Mesenchymal stem cell (in vitro differentiated cells and primary cell): ENCODE measurements around the gene EXOC4.

ENCODE experiments used
- DNase-seq: peaks from one replicate; pipeline ENCODE4 v3.0.0-alpha.2; 2013
- H2AFZ ChIP-seq: one replicate; pipeline ENCODE4 v1.6.1; 2013; ENCODE audit warnings: low read depth, mild to moderate bottlenecking, control low read depth, inconsistent platforms, low read length, moderate library complexity
- H2AK5ac ChIP-seq: 2 replicates; pipeline ENCODE4 v1.6.1; 2013; ENCODE audit warnings: low read length, moderate library complexity, mild to moderate bottlenecking, inconsistent platforms; ENCODE audit not compliant: severe bottlenecking
- H2BK120ac ChIP-seq: one replicate; pipeline ENCODE4 v1.6.1; 2013; ENCODE audit warnings: low read depth, mild to moderate bottlenecking, inconsistent platforms, low read length, moderate library complexity
- H2BK12ac ChIP-seq, 2 experiments: one replicate each; pipeline ENCODE4 v1.6.1; 2013; ENCODE audit warnings: inconsistent platforms in 2 of 2, low read length in 2 of 2, mild to moderate bottlenecking in 2 of 2, moderate library complexity in 2 of 2, control low read depth in 1 of 2
- H2BK15ac ChIP-seq: one replicate; pipeline ENCODE4 v1.6.1; 2013; ENCODE audit warnings: mild to moderate bottlenecking, low read depth, inconsistent platforms; ENCODE audit not compliant: poor library complexity, severe bottlenecking
- H2BK5ac ChIP-seq: 2 replicates; pipeline ENCODE4 v1.6.1; 2013; ENCODE audit warnings: low read depth, mild to moderate bottlenecking, low read length, control low read depth, inconsistent platforms; ENCODE audit not compliant: poor library complexity, severe bottlenecking
- H3K14ac ChIP-seq, 2 experiments: one replicate each; pipeline ENCODE4 v1.6.1; 2013; ENCODE audit warnings: inconsistent platforms in 2 of 2, low read length in 2 of 2, control low read depth in 1 of 2, mild to moderate bottlenecking in 1 of 2, moderate library complexity in 1 of 2
- H3K18ac ChIP-seq, 2 experiments: one replicate each; pipeline ENCODE4 v1.6.1; 2013; ENCODE audit warnings: inconsistent platforms in 2 of 2, low read length in 2 of 2, control low read depth in 1 of 2, low read depth in 1 of 2, mild to moderate bottlenecking in 1 of 2
- H3K23ac ChIP-seq, 2 experiments: one replicate each; pipeline ENCODE4 v1.6.1; 2013; ENCODE audit warnings: inconsistent platforms in 2 of 2, low read length in 2 of 2, mild to moderate bottlenecking in 2 of 2, moderate library complexity in 2 of 2, control low read depth in 1 of 2
- H3K27ac ChIP-seq: 2 replicates; pipeline ENCODE4 v1.5.1; 2013; ENCODE audit warnings: mild to moderate bottlenecking, moderate library complexity, low read length, control low read depth, inconsistent platforms; ENCODE audit not compliant: poor library complexity, severe bottlenecking
- H3K27me3 ChIP-seq, 2 experiments: 2 replicates each; pipeline versions ENCODE4 v1.6.1 to v1.7.0; 2013; ENCODE audit warnings: low read length in 2 of 2, mild to moderate bottlenecking in 2 of 2, moderate library complexity in 2 of 2, control low read depth in 1 of 2, inconsistent platforms in 1 of 2; ENCODE audit not compliant: control insufficient read depth in 1 of 2, insufficient read depth in 1 of 2
- H3K36me3 ChIP-seq, 2 experiments: 2 replicates each; pipeline versions ENCODE4 v1.6.1 to v1.7.0; 2013; ENCODE audit warnings: low read length in 2 of 2, control low read depth in 1 of 2, inconsistent platforms in 1 of 2, low read depth in 1 of 2, mild to moderate bottlenecking in 1 of 2; ENCODE audit not compliant: insufficient read depth in 2 of 2, control insufficient read depth in 1 of 2
- H3K4ac ChIP-seq, 2 experiments: one replicate each; pipeline ENCODE4 v1.6.1; 2013; ENCODE audit warnings: inconsistent platforms in 2 of 2, low read length in 2 of 2, mild to moderate bottlenecking in 2 of 2, moderate library complexity in 2 of 2, control low read depth in 1 of 2, low read depth in 1 of 2
- H3K4me1 ChIP-seq: 2 replicates; pipeline ENCODE4 v1.6.1; 2013; ENCODE audit warnings: low read depth, low read length, control low read depth; ENCODE audit not compliant: control insufficient read depth, insufficient read depth
- H3K4me2 ChIP-seq: 2 replicates; pipeline ENCODE4 v1.6.1; 2013; ENCODE audit warnings: low read length, mild to moderate bottlenecking, inconsistent platforms; ENCODE audit not compliant: poor library complexity, severe bottlenecking
- H3K4me3 ChIP-seq, 2 experiments: 2 replicates each; pipeline versions ENCODE4 v1.5.1 to v1.7.0; 2013; ENCODE audit warnings: low read length in 2 of 2, mild to moderate bottlenecking in 2 of 2, control low read depth in 1 of 2, low read depth in 1 of 2; ENCODE audit not compliant: insufficient read depth in 1 of 2
- H3K79me1 ChIP-seq: replicated peaks from 2 replicates; pipeline ENCODE4 v1.6.1; 2013; ENCODE audit warnings: mild to moderate bottlenecking, control low read depth, low read length, inconsistent platforms; ENCODE audit not compliant: poor library complexity, severe bottlenecking
- H3K9ac ChIP-seq: 2 replicates; pipeline ENCODE4 v1.7.0; 2013; ENCODE audit warnings: mild to moderate bottlenecking, low read length, moderate library complexity
- H3K9me3 ChIP-seq: 2 replicates; pipeline ENCODE4 v1.7.0; 2013; ENCODE audit warnings: mild to moderate bottlenecking, low read length; ENCODE audit not compliant: control insufficient read depth
- H4K8ac ChIP-seq: one replicate; pipeline ENCODE4 v1.6.1; 2013; ENCODE audit warnings: inconsistent platforms, mild to moderate bottlenecking, low read length, moderate library complexity
- H4K91ac ChIP-seq: one replicate; pipeline ENCODE4 v1.6.1; 2013; ENCODE audit warnings: mild to moderate bottlenecking, low read length, inconsistent platforms
- WGBS: methylation state at CpG from one replicate; pipeline ENCODE4 v1.1.7; 2013; ENCODE audit warnings: mixed read lengths; 5-methylcytosine and 5-hydroxymethylcytosine counted together

Gene EXOC4

DNA sequence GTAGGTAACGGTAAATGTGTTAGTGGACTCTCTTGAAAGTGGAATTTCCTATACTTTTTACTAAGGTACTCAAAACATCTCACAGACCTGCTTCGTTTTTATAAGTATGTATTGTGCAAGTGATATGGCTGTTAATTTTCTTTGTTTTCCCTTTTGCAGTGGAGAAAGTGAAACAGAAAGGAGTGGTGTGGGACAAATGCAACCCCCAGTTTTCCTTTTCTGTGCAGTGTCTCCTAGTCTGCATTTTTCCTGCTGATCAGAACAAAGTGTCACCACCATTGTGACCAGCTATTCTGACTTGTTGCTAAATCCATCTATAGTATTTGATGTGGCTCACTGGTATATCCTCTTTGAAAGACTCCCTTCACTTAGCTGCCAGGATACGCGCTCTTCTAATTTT lies 410.0 kb downstream of the EXOC4 start:
- no peak overlapping the region for H2BK12ac ChIP-seq
- H2BK15ac ChIP-seq, result no peak overlapping the region
- no peak for DNase-seq
- H3K18ac ChIP-seq, result no peak overlapping the region
- H3K9ac ChIP-seq, result no peak overlapping the region
- H4K91ac ChIP-seq, result no peak overlapping the region
- no peak overlapping the region for H3K14ac ChIP-seq
- H2AK5ac ChIP-seq, result no peak overlapping the region
- no peaks in the 10 kb centered on the region for H3K36me3 ChIP-seq
- peaks cover 2% of the 10 kb centered on the region for H3K4me1 ChIP-seq
- H2AFZ ChIP-seq, result no peak overlapping the region
- no peaks in the 10 kb centered on the region for H3K9me3 ChIP-seq
- H2BK120ac ChIP-seq, result no peak overlapping the region
- peaks cover 8% of the 10 kb centered on the region for H3K79me1 ChIP-seq
- no peak overlapping the region for H2BK5ac ChIP-seq
- H3K4me2 ChIP-seq, result no peak overlapping the region
- 95% methylated on average over 3 of the region's 4 CpGs for WGBS
- no peak overlapping the region for H3K4ac ChIP-seq
- H4K8ac ChIP-seq, result no peak overlapping the region
- no peaks in the 10 kb centered on the region for H3K27me3 ChIP-seq
- H3K23ac ChIP-seq, result no peak overlapping the region
- H3K4me3 ChIP-seq, result no peak overlapping the region
- H3K27ac ChIP-seq, result no peak overlapping the region

DNA sequence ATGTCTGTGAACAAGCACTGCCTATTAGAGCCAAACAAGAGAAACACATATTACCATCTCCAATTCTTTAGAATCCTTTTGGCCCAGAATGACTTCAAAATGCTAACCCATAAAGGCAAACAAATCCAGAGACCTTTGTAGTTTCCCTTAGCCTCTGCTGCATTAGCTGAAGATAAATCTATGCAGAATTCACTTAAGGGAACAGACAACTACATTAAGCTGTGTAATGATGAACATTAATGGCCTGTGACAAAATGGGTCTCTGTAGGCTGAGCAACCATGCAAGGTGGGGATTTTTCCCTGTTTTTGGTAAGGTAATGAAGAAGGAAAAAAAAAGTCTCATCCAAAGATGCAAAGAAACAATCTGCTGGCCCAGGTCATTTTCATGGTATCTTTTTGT lies 411.6 kb downstream of the EXOC4 start:
- Histone ChIP-seq H4K8ac (no peak overlapping the region), H2BK15ac (no peak overlapping the region), H2BK120ac (no peak overlapping the region), H2AK5ac (no peak overlapping the region), H2BK5ac (no peak overlapping the region), H2AFZ (no peak overlapping the region), H3K9ac (no peak overlapping the region), H3K79me1 (peaks cover 8% of the 10 kb centered on the region), H3K36me3 (no peaks in the 10 kb centered on the region), H3K4me3 (no peak overlapping the region), H3K27me3 (no peaks in the 10 kb centered on the region), H3K18ac (no peak overlapping the region), H3K14ac (no peak overlapping the region), H4K91ac (no peak overlapping the region), H3K9me3 (no peaks in the 10 kb centered on the region), H2BK12ac (no peak overlapping the region), H3K27ac (no peak overlapping the region), H3K4me2 (no peak overlapping the region), H3K4me1 (peaks cover 1% of the 10 kb centered on the region), H3K4ac (no peak overlapping the region), H3K23ac (no peak overlapping the region)
- DNase-seq, result no peak

DNA sequence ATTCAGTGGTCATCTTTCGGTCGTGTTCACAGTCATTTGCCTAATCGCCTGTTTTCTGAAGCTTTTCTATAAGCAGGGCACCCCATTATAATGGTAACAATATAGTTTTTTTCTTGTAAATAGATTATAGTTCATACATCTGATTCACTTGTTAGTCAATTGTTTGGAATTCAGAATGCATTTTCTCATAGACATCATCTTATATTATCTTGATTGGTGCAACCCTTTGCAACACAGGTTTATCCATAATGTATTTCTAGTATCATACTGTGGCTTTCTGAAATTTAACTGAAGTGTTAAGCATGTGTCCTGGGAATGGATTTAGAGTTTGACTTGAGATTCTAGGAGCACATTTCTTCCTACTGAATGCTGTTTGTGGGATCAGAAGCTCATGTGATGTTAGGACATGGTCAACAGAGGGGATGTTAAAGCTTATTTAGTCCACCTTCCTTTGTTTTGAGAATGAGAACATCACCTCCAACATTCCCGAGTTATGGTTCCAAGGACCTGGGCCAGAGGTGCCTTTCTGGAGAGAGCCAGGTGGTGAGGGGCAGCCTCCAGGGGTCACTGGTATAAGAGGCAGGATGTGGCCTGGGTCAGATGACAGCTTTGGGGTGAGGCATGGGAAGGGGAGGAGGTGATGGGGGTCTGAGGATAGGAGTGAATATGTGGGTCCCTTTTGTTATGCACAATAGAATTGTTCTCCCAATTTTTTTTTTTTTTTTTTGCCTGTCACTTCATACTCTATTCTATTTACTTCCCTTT lies 415.6 kb downstream of the EXOC4 start:
- Histone ChIP-seq H3K4ac (no peak overlapping the region), H2BK5ac (no peak overlapping the region), H2AK5ac (no peak overlapping the region), H3K4me3 (no peak overlapping the region), H3K14ac (no peak overlapping the region), H4K8ac (no peak overlapping the region), H3K18ac (no peak overlapping the region), H3K9me3 (no peaks in the 10 kb centered on the region), H2BK15ac (no peak overlapping the region), H4K91ac (no peak overlapping the region), H3K36me3 (no peaks in the 10 kb centered on the region), H2BK12ac (no peak overlapping the region), H3K9ac (no peak overlapping the region), H3K23ac (no peak overlapping the region), H2BK120ac (no peak overlapping the region), H3K4me2 (no peak overlapping the region), H3K27me3 (no peaks in the 10 kb centered on the region), H3K79me1 (peaks cover 6% of the 10 kb centered on the region), H3K27ac (no peak overlapping the region), H3K4me1 (peaks cover 1% of the 10 kb centered on the region), H2AFZ (no peak overlapping the region)
- no peak for DNase-seq
- 100% methylated on average over 1 of the region's 4 CpGs for WGBS

DNA sequence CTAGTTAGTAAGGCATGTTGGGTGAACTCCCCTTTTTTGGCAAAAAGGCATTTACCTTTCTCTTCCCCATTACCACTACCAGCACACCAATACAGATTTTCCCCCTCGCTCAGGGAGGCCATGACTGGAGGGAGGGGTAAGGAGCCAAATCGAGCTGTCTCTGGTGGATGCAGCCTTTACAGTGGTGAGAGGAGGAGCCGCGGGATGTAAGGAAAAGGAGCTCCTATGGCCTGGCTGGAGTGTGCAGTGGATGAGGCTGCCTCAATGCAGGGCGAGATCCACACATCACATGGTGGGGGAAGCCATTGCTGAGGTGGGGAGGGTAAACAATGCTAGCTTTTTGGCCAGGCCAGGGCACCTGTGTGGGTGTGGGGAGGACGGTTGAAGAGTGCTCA lies 416.2 kb downstream of the EXOC4 start:
- no peak overlapping the region for H2AK5ac ChIP-seq
- no peak overlapping the region for H2AFZ ChIP-seq
- H3K79me1 ChIP-seq, result peaks cover 6% of the 10 kb centered on the region
- no peak overlapping the region for H3K4me3 ChIP-seq
- no peak overlapping the region for H3K9ac ChIP-seq
- no peak overlapping the region for H3K18ac ChIP-seq
- H2BK15ac ChIP-seq, result no peak overlapping the region
- no peak overlapping the region for H4K8ac ChIP-seq
- WGBS, result 88% methylated on average over 6 of the region's 6 CpGs
- no peak overlapping the region for H3K4me2 ChIP-seq
- H3K36me3 ChIP-seq, result no peaks in the 10 kb centered on the region
- H2BK120ac ChIP-seq, result no peak overlapping the region
- H4K91ac ChIP-seq, result no peak overlapping the region
- H2BK12ac ChIP-seq, result no peak overlapping the region
- no peaks in the 10 kb centered on the region for H3K27me3 ChIP-seq
- H3K14ac ChIP-seq, result no peak overlapping the region
- H2BK5ac ChIP-seq, result no peak overlapping the region
- H3K9me3 ChIP-seq, result no peaks in the 10 kb centered on the region
- DNase-seq, result no peak
- no peak overlapping the region for H3K27ac ChIP-seq
- no peak overlapping the region for H3K4ac ChIP-seq
- no peak overlapping the region for H3K23ac ChIP-seq
- H3K4me1 ChIP-seq, result peaks cover 1% of the 10 kb centered on the region
